Endothelial cell of umbilical vein (primary cell): Measurements from ENCODE around the gene HIGD1A. TPM values are rescaled to one million over a fixed set of nuclear protein-coding genes. Genes with fewer than 3 reads are reported as not detected.

Experiments
- BruUV-seq: library from RNA; stranded (reverse); fragments of 400-500 nt; replicated peaks from 2 replicates; lab custom pipeline; 2021; lab: Mats Ljungman, UMichigan
- CTCF ChIA-PET: fragments of 300-600, 350-600 bp; sonication (Branson Sonifier 250); formaldehyde crosslinking; loops from one replicate; lab custom pipeline; 2021; ENCODE audit warnings: antibody characterized with exemption, inconsistent platforms; lab: Charles Lee
- POLR2A ChIA-PET: fragments of 300-600, 350-600 bp; sonication (Branson Sonifier 250); formaldehyde crosslinking; loops from one replicate; lab custom pipeline; 2021; ENCODE audit warnings: antibody characterized with exemption, inconsistent platforms; lab: Charles Lee
- DNase-seq: peaks from one replicate; pipeline ENCODE4 v3.0.0-alpha.2; 2011; ENCODE audit warnings: low read depth, low spot score
- FAIRE-seq: peaks from 2 replicates; lab custom pipeline; 2011; peaks lifted over from hg19 to GRCh38; lab: Jason Lieb, UNC
- H2AFZ ChIP-seq: 2 replicates; pipeline ENCODE4 v1.6.0; 2012; ENCODE audit warnings: low read depth, low read length, control low read depth, inconsistent platforms
- H3K27ac ChIP-seq: 2 replicates; pipeline ENCODE4 v1.5.1; 2011; ENCODE audit warnings: low read depth, mild to moderate bottlenecking, control low read depth, low read length, moderate library complexity; ENCODE audit not compliant: insufficient read depth
- H3K27me3 ChIP-seq, 2 experiments: 2 replicates each; pipeline versions ENCODE4 v1.6.0 to v1.6.1; 2011; ENCODE audit warnings: low read length in 2 of 2, mixed read lengths in 1 of 2; ENCODE audit not compliant: control insufficient read depth in 2 of 2, insufficient read depth in 2 of 2
- H3K36me3 ChIP-seq, 2 experiments: 2 replicates in 1 of 2; 3 replicates in 1 of 2; pipeline ENCODE4 v1.5.1; 2011; ENCODE audit warnings: low read length in 2 of 2, mild to moderate bottlenecking in 1 of 2, moderate library complexity in 1 of 2; ENCODE audit not compliant: control insufficient read depth in 2 of 2, insufficient read depth in 2 of 2; ENCODE audit errors: extremely low read depth in 1 of 2
- H3K4me1 ChIP-seq: 3 replicates; pipeline ENCODE4 v1.5.1; 2011; ENCODE audit warnings: mild to moderate bottlenecking, low read length; ENCODE audit not compliant: control insufficient read depth, insufficient read depth; ENCODE audit errors: extremely low read depth
- H3K4me2 ChIP-seq: 2 replicates; pipeline ENCODE4 v1.6.1; 2011; ENCODE audit warnings: low read length, control low read depth, mixed read lengths; ENCODE audit not compliant: insufficient read depth
- H3K4me3 ChIP-seq, 3 experiments: fragments of 200-600 bp in 1 of 3; sonication (generic), shearing (Covaris generic) in 1 of 3; replicated peaks in 1 of 3; 2 replicates each; pipeline ENCODE4 v1.5.1; 2011 to 2016; ENCODE audit warnings: control low read depth in 3 of 3, low read length in 3 of 3, mild to moderate bottlenecking in 2 of 3, inconsistent platforms in 1 of 3, low read depth in 1 of 3, moderate library complexity in 1 of 3; ENCODE audit not compliant: insufficient read depth in 1 of 3
- H3K79me2 ChIP-seq: 2 replicates; pipeline ENCODE4 v1.6.0; 2012; ENCODE audit warnings: low read length, inconsistent platforms; ENCODE audit not compliant: control insufficient read depth, insufficient read depth
- H3K9ac ChIP-seq: replicated peaks from 2 replicates; pipeline ENCODE3; 2011; ENCODE audit warnings: low read length, control low read depth; ENCODE audit not compliant: insufficient read depth; ENCODE audit errors: extremely low read depth
- H3K9me1 ChIP-seq: replicated peaks from 3 replicates; pipeline ENCODE4 v1.6.0; 2011; ENCODE audit warnings: mild to moderate bottlenecking, low read length; ENCODE audit not compliant: control insufficient read depth, insufficient read depth; ENCODE audit errors: extremely low read depth
- H3K9me3 ChIP-seq: replicated peaks from 2 replicates; pipeline ENCODE4 v1.5.1; 2012; ENCODE audit warnings: low read length, inconsistent platforms; ENCODE audit not compliant: control insufficient read depth, insufficient read depth
- H4K20me1 ChIP-seq: replicated peaks from 2 replicates; pipeline ENCODE3; 2011; ENCODE audit warnings: mild to moderate bottlenecking, low read length; ENCODE audit not compliant: control insufficient read depth, insufficient read depth; ENCODE audit errors: extremely low read depth
- EZH2 ChIP-seq: IDR thresholded peaks from 2 replicates; pipeline ENCODE4 v1.6.1; 2012; ENCODE audit warnings: borderline replicate concordance, low read depth, mild to moderate bottlenecking, moderate library complexity, low read length, inconsistent platforms; ENCODE audit not compliant: severe bottlenecking
- GATA2 ChIP-seq: IDR thresholded peaks from 2 replicates; pipeline ENCODE4 v1.7.0; 2011; ENCODE audit warnings: low read depth, mild to moderate bottlenecking, moderate library complexity, mixed read lengths, low read length; ENCODE audit not compliant: insufficient read length, insufficient read depth
- MYC ChIP-seq: IDR thresholded peaks from one replicate; pipeline ENCODE4 v1.6.1; 2011; ENCODE audit warnings: mild to moderate bottlenecking, low read depth, low read length
- dilution Hi-C: fragments of 300-500 bp; cut with MboI; formaldehyde crosslinking; loops from one replicate; pipeline ENCODE4 v1.15.0; 2019; ENCODE audit warnings: low sequenced_read_pairs; ENCODE audit not compliant: extremely low pct_ligation_motif_present
- intact Hi-C: fragments of 100-400 bp; cut with micrococcal nuclease; formaldehyde crosslinking; loops from one replicate; pipeline ENCODE4 v1.10.0; 2022
- polyA plus RNA-seq, 4 experiments: library from polyadenylated mRNA; depleted of rRNA in 3 of 4; stranded (reverse) in 3 of 4; unstranded in 1 of 4; fragments of >200 nt; gene quantifications; 2 replicates each; pipeline versions ENCODE4 v1.2.1 to v1.2.3, GENCODE V29; 2011 to 2012; ENCODE audit warnings: missing spikeins in 1 of 4
- total RNA-seq: library from RNA; stranded (reverse); gene quantifications from 2 replicates; pipeline ENCODE4 v1.2.3, GENCODE V29; 2021
- TF ChIP-seq, protein P1 (sequence below): IDR thresholded peaks from 2 replicates; pipeline ENCODE4 v1.6.1; 2011; ENCODE audit not compliant: insufficient read depth, insufficient read length
- TF ChIP-seq, protein P2 (sequence below), 2 donors: IDR thresholded peaks; 1 replicate in 1 of 2; 2 replicates in 1 of 2; pipeline ENCODE4 v1.5.1; 2011; ENCODE audit warnings: low read length in 2 of 2, mild to moderate bottlenecking in 2 of 2, moderate library complexity in 2 of 2, control low read depth in 1 of 2, inconsistent platforms in 1 of 2, low read depth in 1 of 2; ENCODE audit not compliant: insufficient read depth in 1 of 2; ENCODE audit errors: extremely low read depth in 1 of 2

HIGD1A gene
- total and polyA plus RNA-seq, 2 donors (not counting 3 experiments of a cell fraction or from before 2014, with no cell fraction given), result 59.5 to 68.9 TPM

DNA sequence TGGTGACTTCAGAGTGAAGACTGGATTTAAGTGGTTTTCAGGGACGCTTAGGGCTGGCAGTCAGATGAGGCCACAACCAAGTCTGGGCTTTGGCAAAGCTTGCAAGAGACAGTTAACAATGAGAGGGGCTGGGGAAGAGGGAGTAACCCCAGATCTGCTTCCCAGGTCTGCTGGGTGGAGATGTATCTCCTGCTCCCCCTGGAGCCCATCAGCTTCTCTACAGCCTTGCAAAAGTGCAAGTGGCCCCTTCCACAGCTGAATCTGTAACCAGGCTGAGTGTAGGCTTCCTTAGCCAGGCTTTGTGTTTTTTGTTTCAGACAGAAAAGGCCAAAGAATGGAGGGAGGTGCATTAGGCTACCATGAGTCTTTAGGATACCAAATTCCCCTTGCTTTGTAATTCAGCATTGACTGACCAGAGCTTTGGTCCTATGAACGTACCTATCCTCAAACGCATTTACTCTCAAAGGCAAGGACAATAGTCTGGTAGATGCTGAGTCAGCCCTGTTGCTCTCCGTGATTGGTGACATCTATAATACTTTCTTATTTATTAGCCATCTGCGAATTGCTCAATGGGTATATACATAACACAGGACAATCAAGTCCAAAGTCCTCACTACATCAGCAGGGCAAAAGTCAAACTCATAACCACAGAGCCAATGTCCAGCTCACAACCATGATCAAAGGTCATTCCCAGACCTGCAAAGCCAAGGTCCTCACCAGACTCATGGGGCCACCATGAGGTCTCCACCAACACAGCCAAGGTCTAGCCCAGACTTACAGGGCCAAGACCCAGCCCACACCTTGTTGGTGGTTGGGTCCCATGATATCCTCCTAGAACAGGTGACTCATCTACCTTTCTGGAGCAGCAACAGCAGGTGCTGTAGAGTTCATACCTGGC lies 48.4 kb downstream of the HIGD1A start:
- peaks cover 0 to 4% of the 10 kb centered on the region in 2 experiments for H3K27me3 ChIP-seq
- H3K9me3 ChIP-seq, result no peaks in the 10 kb centered on the region
- H3K79me2 ChIP-seq, result no peaks in the 10 kb centered on the region
- BruUV-seq, result no TSS peak
- no peaks in the 10 kb centered on the region for H3K9me1 ChIP-seq
- H2AFZ ChIP-seq, result no peak overlapping the region
- TF ChIP-seq, protein P1, sequence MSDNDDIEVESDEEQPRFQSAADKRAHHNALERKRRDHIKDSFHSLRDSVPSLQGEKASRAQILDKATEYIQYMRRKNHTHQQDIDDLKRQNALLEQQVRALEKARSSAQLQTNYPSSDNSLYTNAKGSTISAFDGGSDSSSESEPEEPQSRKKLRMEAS, result no peak
- TF ChIP-seq, protein P2, sequence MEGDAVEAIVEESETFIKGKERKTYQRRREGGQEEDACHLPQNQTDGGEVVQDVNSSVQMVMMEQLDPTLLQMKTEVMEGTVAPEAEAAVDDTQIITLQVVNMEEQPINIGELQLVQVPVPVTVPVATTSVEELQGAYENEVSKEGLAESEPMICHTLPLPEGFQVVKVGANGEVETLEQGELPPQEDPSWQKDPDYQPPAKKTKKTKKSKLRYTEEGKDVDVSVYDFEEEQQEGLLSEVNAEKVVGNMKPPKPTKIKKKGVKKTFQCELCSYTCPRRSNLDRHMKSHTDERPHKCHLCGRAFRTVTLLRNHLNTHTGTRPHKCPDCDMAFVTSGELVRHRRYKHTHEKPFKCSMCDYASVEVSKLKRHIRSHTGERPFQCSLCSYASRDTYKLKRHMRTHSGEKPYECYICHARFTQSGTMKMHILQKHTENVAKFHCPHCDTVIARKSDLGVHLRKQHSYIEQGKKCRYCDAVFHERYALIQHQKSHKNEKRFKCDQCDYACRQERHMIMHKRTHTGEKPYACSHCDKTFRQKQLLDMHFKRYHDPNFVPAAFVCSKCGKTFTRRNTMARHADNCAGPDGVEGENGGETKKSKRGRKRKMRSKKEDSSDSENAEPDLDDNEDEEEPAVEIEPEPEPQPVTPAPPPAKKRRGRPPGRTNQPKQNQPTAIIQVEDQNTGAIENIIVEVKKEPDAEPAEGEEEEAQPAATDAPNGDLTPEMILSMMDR (IDR thresholded peaks at IDR 0.05; ENCODE audit: extremely low read depth in 1 of 2, insufficient read depth in 1 of 2, low read depth in 1 of 2, low read length in 2 of 2), result peak; percentile 12 to 47
- H3K4me1 ChIP-seq, result no peaks in the 10 kb centered on the region
- H3K27ac ChIP-seq, result no peak overlapping the region
- H3K36me3 ChIP-seq, result no peaks in the 10 kb centered on the region
- POLR2A ChIA-PET, result no interaction called here
- H3K4me3 ChIP-seq, result no peak overlapping the region
- H3K4me2 ChIP-seq, result no peak overlapping the region
- intact Hi-C loops (no loop called here), dilution Hi-C loops (no loop called here)
- CTCF ChIA-PET, result interaction anchor here (0.7 to 7.4 kb wide), 7 partner anchors 10 to 526 kb away, joined by 3 to 61 read pairs (median 4); partner anchors contain the start of gene VIPR1
- FAIRE-seq (peak; percentile 63), DNase-seq (peak; percentile 12)
- no peak overlapping the region for H3K9ac ChIP-seq
- no peaks in the 10 kb centered on the region for H4K20me1 ChIP-seq

DNA sequence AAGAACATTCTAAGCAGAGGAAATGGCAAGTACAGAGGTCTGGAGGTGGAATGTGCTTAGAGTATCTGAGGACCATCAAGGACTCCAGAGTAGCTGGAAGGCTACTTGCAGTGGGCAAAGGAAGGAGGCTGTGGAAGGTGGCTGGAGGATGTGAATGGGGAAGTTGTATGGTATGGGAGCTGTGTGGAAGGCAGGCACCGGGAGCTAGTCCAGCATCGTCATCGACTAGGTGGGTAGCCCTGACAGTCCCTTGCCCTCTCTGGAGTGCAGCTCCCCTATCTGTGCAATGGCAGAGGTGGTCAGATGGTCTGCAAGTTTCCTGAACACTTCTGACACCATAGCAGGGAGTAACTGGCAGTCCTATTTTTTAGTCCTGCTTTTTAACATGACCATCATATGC lies 50.5 kb downstream of the HIGD1A start:
- DNase-seq, result no peak
- TF ChIP-seq EZH2 (no peak), MYC (no peak), GATA2 (no peak)
- TF ChIP-seq, protein P1, result no peak
- H3K79me2 ChIP-seq, result no peaks in the 10 kb centered on the region
- no peaks in the 10 kb centered on the region for H3K9me3 ChIP-seq
- no peak overlapping the region for H3K9ac ChIP-seq
- ChIA-PET POLR2A (no interaction called here), CTCF (interaction anchor here (7.4 kb wide), 1 partner anchor 9 kb away, joined by 61 read pairs; no protein-coding TSS in a partner anchor)
- FAIRE-seq, result no peak
- no peak overlapping the region for H3K4me3 ChIP-seq
- H3K27ac ChIP-seq, result no peak overlapping the region
- H2AFZ ChIP-seq, result no peak overlapping the region
- H3K4me1 ChIP-seq, result no peaks in the 10 kb centered on the region
- H3K4me2 ChIP-seq, result no peak overlapping the region
- intact Hi-C loops, result no loop called here
- no peaks in the 10 kb centered on the region for H4K20me1 ChIP-seq
- no peaks in the 10 kb centered on the region for H3K36me3 ChIP-seq
- H3K27me3 ChIP-seq, result peaks cover 0 to 4% of the 10 kb centered on the region in 2 experiments
- H3K9me1 ChIP-seq, result no peaks in the 10 kb centered on the region
- dilution Hi-C loops, result no loop called here
- no TSS peak for BruUV-seq
